GM18870 (cell line): ENCODE data around the gene R3HDML.

Experiments
- ATAC-seq: cut with Tn5 transposase; IDR thresholded peaks from one replicate; pipeline ENCODE4 v1.9.1; 2021; ENCODE audit warnings: moderate library complexity; ENCODE audit not compliant: unreplicated experiment

R3HDML gene

DNA sequence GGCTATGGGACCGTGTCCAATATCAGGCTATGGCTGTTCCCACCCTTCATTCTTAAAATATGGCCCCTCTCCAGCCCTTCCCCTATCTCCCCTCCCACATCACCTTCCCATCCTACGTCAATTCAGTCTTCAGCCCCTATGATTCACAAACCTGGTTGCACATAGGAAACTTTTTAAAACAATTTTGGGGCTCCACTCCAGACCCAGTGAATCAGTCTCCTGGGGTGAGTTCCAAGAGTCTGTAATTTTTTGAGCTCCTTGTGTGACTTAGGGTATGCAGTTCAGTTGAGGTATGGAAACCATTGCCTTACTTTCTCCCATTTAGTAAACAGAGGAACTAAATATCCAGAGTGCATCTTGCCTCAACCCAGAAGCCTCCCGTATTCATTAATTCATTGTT lies 24.2 kb downstream of the R3HDML start:
- no peak for ATAC-seq

DNA sequence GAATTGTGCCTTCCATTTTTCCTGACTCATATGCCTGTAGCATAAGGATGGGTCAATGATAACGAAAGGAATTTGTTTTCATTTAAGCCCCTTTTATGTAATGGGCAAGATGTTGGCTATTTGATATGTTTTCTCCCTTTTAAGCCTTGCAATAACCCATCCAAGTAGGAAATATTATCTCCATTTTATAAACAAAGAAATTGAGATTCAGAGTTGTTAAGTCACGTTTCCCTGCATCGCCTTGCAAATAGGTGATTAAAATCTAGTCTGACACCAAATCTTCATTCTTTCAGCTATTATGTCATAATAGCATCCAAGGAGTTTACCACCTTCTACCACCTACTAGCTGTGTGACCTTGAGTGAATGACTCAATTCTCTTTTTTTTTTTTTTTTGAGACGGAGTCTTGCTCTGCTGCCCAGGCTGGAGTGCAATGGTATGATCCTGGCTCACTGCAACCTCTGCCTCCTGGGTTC lies 25.7 kb downstream of the R3HDML start:
- no peak for ATAC-seq

DNA sequence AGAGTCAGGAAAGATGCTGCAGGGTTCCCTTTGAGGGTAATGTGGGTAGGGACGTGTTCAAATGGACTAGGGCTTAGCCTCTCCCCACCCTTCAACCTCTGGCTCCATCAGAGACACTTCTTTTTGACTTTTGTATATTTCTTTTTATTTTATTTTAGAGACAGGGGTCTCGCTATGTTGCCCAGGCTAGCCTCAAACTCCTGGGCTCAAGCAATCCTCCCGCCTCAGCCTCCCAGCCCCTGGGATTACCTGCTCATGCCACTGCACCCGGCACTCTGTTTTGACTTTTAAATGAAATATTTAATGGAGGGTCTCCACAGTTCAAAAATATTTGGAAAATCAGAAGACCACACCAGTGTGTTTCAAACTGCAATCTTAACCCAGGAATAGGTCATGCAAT lies 27.2 kb downstream of the R3HDML start:
- no peak for ATAC-seq

DNA sequence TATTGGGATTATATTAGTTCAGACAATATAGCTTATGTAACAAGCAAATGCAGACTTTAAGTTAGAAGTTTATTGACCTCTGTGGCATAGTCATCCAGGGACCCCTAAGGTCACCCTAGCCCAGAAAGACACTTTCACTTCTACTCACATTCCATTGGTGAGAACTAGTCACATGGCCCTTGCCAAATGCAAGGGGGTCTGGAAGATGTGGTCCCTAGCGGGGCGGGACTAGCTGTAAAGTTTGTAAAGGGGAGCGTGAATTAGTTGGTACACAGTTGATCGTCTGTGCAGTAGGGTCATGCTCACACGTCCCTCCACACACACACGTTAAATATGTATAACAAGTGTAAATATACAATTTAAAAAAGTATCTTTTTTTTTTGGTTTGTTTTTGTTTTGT lies 27.9 kb downstream of the R3HDML start:
- no peak for ATAC-seq

DNA sequence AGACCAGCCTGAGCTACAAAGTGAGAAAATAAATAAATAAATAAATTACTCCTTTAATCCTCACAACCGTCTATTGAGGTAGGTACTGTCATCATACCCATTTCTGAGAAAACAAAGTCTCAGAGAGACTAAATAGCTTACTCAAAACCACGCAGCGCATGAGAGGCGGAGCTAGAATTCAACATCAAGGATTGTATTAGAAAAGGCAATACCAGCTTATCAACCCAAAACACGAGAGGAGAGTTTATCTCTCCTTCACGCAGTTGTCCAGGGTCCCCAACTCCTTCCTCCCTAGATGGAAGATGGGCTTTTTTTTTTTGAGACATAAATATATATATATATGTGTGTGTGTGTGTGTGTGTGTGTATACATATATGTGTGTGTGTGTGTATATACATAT lies 30.9 kb downstream of the R3HDML start:
- no peak for ATAC-seq

DNA sequence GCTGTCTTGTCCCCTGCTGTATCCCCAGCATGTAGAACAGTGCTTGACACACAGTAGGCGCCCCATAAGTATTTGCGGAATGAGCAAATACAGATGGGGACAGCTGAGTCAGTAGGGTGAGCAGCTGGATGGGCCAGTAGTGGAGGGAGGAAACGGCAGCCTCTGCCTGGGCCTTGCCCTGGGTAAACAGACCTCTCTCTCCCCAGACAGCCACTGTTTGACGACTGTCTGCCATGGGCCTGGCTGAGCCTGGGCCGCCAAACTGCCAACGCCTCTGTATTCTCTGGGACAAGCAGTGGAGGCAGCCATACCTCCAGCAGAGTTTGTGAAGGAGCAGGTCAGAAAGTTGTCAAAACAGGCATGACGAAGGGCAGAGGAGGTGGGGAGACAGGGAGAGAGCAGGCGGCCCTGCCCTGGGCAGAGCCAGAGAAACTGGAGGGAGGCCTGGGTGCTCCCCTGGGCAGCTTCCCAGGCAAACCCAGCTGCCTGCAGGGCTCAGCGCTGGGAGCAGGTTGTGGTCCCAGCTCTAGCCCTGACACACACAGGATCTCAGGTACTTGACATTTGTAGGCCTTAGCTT lies 33.9 kb downstream of the R3HDML start:
- no peak for ATAC-seq

DNA sequence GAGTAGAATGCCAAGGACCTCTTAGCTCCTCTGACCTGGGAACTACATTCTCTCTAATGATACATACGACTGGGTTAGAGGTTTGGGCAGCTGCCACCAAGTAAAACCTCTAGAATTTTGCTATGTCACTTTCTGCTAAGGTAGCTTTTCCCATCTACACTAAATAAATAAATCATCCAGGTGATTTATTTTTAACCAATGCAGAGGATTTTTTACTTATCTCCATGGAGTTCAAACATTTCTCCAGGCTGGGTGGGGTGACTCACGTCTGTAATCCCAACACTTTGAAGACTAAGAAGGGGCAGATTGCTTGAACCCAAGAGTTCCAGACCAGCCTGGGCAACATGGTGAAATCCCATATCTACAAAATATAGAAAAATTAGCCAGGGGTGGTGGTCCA lies 45.8 kb downstream of the R3HDML start:
- no peak for ATAC-seq

DNA sequence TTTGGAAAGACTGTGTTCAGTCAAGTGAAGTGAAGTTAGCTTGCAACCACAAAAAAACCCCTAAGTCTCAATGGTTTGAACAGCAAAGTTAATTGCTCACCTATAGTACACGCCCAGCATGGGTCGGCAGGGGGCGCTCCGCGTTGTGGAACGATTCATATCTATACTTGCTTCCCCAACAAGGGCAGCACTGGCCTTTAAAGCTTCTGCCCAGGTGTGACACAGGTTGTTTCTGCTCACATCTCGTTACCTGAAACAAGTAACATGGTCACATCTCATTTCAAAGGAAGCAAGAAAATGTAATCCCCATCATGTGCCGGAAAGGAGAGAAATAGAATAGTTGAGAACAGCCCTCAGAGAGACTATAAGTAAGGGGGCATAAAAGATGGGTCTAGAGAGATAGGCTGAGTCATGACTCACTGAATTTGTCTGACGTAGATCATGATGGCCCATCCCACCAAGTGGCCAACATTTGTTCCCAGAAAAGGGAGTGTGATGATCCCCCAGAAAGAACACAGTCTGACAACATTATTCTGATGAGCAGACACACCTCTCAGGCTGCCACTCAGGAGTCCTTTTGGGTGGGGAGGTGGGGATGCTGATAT lies 47.7 kb downstream of the R3HDML start:
- no peak for ATAC-seq

DNA sequence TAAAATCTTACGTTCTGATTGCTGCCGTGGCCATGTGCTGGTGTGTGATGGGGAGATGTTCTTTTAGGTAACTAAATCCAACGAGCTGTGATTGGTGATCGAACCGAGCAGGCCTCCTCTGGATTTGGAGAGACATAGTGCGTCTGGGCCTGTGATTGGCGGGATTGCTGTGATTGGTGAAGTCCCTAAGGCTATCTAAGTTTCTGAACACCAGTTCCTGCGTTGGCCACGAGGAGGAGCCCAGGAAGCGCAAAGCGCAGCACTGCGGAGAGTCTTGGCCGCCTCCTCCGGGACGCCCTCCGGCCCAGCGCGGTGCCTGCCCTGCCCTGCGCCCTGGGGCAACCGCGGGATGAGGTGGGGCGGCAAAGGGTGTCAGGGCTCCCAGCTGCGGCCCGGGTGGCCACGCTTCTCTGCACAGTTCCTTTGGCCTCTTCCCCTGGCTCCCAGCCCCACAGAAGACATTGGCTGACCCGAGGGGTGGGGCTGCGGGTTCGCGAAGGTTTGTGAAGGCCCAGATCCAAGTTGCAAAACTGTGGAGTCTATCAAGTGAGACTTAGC lies 51.7 kb downstream of the R3HDML start:
- ATAC-seq = no peak

DNA sequence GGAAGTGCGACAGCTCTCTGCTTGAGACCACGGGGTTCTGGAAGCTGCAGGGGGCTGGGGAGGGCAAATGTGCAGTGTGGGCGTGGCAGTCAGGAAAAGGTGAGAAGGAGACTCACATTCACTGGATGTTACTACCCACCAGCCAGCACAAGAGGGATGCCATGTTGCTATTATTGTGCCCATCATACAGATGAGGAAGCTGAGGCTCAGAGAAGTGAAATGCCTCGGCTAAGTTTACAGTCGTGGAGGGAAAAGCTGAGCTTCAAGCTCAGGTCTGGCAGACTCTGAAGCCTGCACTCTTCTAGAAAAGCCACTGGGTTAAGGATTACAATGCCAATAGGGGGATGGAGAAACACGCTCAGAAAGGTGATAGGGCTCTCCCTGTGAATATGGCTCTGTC lies 53.0 kb downstream of the R3HDML start:
- ATAC-seq = no peak

DNA sequence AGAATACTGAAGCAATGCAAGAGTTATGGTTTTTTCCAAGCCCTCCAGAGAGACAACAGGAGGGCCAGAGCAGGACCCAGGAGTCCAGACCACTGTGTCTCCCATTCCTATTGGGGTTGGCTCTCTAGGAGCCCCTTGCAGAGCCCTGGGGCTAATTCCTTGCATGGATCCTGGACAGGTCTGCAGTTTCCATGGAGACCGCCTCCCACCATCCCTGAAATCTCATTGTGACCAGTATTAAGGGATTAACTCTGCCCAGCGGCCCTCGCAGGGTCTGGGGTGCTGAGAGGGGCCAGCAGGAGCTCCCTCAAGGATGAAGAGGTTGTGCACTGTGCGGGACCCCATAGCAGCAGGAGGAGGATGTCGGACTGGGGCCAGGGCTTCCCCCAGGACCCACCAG lies 53.4 kb downstream of the R3HDML start:
- ATAC-seq = no peak

DNA sequence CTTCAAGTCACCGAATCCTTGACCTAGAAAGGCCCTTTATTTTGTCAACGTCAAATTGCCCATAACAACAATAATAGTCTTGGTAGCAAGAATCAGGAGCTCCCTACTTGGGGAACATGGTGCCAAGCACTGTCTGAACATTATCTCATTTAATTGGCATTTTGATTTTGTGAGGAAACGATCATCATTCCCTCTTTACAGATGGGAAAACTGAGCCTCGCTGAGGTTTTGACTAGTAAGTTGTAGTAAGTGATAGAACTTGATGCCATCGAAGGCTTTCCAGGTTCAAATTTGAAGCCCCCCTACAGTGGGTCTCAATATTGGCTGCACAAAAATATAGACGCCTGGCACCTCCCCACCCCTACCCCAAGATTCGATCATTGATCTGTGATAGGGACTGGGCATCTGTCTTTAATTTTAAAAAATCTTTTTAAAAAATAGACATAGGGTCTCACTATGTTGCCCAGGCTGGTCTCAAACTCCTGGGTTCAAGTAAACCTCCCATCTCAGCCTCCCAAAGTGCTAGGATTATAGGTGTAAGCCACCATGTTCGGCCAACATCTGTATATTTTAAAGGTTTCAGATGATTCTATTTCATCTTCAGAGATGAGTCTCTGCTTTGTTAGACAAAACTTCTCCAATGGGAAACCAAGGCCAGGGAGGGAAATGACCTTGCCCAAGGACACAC lies 55.4 kb downstream of the R3HDML start:
- no peak for ATAC-seq

DNA sequence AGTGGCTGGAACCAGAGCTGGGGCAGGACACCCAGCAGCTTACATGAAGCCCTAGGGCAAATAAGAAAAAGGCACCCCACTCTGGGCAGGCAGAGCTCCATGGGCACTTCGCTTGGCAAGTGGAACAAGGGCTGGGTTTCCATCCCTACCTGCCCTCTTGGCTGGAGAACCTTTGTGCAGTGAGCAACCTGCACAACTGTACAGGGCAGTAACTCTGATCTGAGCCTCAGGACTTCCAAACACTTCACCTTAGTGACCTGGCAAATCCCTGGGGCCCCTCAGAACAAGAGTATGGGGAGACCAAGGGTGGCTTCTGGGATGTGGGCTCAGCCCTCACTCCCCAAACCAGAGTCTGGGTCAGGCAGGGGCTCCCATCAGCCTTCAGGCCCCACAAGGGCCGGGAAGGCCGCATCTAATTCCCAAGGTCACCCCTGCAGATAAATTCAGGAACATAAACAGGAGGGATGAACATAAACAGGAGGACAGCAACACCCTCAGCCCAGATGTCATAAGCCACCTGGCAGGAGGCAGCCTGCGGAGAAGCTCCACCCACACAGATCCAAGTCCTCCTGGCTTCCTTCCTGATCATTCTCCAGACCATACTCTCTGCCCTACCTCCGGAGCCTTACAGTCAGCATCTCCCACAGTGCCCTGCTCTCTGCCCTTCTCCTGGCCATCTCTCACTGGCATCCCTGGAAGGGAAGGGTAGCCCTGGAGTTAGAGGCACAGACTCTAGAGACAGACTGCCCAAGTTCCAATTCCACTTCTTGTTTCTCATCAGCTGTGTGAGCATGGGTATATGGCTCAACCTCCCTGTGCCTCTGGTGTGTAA lies 56.1 kb downstream of the R3HDML start:
- no peak for ATAC-seq

DNA sequence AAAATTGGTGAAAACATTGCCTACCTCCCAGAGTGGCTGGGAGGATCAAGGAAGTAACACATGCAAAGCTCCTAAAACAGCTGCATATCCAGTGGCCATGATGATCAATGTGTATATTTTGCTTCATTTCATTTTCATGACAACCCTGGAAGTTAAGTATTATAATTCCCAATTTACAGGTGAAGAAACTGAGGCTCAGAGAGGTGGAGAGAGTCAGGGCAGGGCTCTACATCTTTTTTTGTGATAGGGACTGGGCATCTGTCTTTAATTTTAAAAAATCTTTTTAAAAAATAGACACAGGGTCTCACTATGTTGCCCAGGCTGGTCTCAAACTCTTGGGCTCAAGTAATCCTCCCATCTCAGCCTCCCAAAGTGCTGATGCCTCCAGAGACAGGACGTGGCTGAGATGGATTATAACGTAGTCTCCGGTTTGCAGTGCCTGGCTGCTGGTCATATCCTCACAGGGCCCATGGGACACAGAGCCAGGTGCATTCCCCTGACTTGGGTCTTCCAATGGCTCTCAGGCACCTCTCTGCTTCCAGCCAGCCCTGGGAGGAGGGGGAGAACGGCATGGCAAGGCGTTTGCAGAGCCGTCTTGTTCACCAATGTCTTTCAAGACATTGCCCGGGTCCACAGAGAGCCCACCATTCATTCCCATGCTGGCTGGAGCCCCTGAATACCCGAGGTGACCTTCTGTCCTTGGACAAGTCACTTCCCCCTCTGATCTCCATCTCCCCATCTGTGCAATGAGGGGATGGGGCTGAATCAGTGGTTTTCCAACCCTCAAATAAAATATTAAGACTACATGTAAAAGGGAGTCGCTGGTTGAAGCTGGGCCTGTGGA lies 57.0 kb downstream of the R3HDML start:
- ATAC-seq = no peak

DNA sequence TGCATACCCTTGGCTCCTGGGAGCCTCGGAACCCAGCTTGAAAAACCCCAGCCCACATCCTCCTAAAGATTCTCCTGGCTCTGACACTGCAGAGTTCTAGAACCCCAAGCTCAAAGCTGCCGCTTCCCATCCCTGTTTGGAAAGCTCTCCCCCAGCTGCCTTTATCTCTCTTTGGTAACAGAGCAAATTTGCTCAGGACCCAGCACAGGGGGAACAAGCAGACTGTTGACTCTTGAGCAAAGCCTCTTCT lies 57.5 kb downstream of the R3HDML start:
- ATAC-seq = no peak

DNA sequence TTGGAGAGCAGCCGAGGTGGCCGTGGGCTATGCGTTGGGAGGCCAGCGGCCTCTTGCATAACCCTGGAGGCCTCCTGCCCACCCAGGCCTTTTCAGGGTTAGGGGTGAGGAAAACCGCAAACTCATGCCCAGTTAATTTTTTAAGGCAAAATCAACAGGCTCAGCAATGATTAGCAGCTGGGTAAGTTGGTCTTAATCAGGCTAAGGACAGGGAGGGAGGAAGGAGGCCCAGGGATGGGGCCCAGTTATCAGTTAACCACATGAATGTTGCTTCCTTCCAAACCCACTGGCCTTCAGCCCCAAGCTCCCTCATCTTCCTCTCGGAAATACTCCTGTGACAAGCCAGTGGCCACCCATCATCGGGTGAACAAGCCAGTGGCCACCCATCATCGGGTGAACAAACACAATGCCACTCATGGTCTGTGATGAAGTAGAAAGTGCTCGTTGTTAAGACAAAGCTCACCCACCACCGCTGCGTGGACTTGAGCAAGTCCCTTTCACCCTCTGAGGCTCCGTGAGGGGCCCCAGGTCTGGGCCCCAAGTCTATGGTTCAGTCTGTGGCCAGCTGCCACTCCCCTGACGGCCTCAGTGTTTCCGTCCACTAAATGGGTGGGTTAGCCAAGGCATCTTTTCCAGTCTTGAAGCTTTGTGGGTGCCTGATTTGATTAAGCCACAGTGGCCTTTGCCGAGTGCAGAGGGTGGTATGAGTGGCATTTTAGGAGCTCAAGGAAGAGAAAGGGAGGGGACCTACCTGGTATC lies 58.0 kb downstream of the R3HDML start:
- ATAC-seq = no peak

DNA sequence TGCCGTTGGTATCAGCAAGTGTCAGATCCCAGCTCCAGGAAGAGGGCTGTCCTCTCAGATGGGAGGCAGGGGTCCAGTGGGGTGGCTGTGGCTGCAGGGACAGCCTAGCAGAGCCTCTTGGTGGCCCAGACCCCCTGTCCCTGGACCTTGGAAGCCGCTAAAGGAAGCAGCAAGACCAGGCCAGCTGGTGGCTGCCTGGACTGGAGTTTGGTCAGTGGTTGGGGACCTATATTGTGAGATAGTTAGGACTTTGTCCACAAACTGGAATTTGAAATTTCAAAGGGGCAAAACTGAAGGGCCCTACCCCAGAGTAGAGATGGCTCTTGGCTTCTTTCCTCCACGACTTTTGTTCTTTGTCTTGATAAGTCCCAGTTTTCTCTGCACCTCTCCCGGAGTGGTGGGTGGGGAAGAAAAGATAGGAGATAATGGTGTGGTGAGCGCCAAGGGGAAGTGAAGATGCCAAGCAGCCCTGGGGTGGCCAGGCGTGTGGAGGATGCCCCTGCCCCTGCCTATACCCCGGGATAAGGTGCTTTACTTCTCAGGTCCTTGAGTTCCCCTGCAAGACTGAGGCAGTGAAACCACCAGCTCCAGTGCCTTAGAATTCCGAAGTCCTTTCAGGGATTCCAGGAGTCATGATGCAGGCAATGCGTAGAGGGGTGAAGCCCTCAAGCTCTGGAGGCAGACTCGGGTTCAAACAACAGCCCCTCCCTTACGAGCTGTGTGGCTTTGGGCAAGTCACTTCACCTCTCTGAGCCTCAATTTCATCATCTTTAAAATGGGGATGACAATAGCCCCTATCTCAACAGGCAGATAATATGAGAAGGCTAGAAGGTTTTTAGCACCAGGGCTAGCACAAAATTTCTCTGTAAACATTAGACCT lies 58.9 kb downstream of the R3HDML start:
- no peak for ATAC-seq

DNA sequence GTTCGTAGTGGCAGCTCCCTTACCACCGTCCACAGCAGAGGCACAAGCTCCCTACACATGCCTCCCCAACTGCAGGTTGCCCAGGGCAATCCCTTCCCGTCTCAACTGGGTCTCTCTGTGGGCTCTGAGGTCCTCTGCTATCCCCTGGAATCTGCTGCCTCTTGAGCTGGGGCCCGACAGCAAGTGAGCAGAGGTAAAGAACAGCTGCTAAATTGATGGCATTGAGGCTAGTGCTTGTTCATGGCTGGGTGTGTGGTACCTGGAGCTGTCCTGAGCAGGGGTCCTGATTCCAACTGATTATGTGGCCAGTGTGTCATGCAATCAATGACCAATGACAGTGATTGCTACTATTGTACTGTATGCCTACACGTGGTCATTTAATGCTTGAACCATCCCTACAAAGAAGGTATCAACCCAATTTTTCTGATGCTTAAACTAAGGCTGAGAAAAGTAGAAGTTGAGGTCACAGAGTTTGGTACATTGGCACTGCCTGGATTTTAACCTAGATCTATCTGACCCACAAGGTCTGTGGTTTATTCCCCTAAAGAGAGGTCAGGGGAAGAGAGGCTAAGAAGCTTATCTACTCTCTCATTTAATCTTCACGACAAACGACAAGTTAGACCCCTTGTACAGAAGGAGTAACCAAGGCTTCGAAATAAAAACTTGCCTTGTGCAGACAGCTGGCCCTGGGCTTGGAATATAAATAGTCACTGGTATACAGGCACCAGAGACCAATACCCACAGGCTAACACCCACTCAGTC lies 59.7 kb downstream of the R3HDML start:
- ATAC-seq = no peak
